A673 (cell line): ENCODE data around the gene SGTA. TPM values are rescaled to one million over a fixed set of nuclear protein-coding genes. Genes with fewer than 3 reads are reported as not detected.

Source experiments
- BruUV-seq: library from RNA; stranded (reverse); fragments of 400-500 nt; replicated peaks from 2 replicates; lab custom pipeline; 2021; lab: Mats Ljungman, UMichigan
- CTCF ChIA-PET: fragments of 300-600 bp; sonication (Branson Sonifier 250); formaldehyde crosslinking; loops from one replicate; lab custom pipeline; 2022; ENCODE audit warnings: antibody characterized with exemption; lab: Charles Lee
- POLR2A ChIA-PET: fragments of 300-600 bp; sonication (Branson Sonifier 250); formaldehyde crosslinking; loops from one replicate; lab custom pipeline; 2022; ENCODE audit warnings: antibody characterized with exemption; ENCODE audit not compliant: low non-redundant PET; lab: Charles Lee
- DNase-seq: peaks from one replicate; pipeline ENCODE4 v3.0.0-alpha.2; 2015; ENCODE audit warnings: low spot score
- H3K27ac ChIP-seq: fragments of 200-600 bp; sonication (generic); 2 replicates; pipeline ENCODE4 v1.5.1; 2016; ENCODE audit warnings: mixed run types, low read depth, mild to moderate bottlenecking, mixed read lengths, antibody characterized with exemption, low read length; ENCODE audit not compliant: poor library complexity, severe bottlenecking
- H3K27me3 ChIP-seq: fragments of 200-600 bp; sonication (generic); replicated peaks from 2 replicates; pipeline ENCODE4 v1.6.1; 2017; ENCODE audit warnings: mixed run types, low read depth, mild to moderate bottlenecking, mixed read lengths, antibody characterized with exemption, low read length; ENCODE audit not compliant: insufficient read depth, poor library complexity
- H3K36me3 ChIP-seq: fragments of 200-600 bp; sonication (generic); 2 replicates; pipeline ENCODE4 v1.6.1; 2016; ENCODE audit warnings: mixed run types, mild to moderate bottlenecking, mixed read lengths, antibody characterized with exemption, low read length; ENCODE audit not compliant: insufficient read depth, poor library complexity, severe bottlenecking
- H3K4me1 ChIP-seq: fragments of 200-600 bp; sonication (generic); 2 replicates; pipeline ENCODE4 v1.6.1; 2017; ENCODE audit warnings: mixed run types, mild to moderate bottlenecking, mixed read lengths, antibody characterized with exemption, low read length; ENCODE audit not compliant: insufficient read depth, poor library complexity, severe bottlenecking
- H3K4me3 ChIP-seq: fragments of 200-600 bp; sonication (generic); 2 replicates; pipeline ENCODE4 v1.5.1; 2016; ENCODE audit warnings: low read depth, mixed run types, mild to moderate bottlenecking, mixed read lengths, low read length; ENCODE audit not compliant: poor library complexity, severe bottlenecking
- H3K9me3 ChIP-seq: fragments of 200-600 bp; sonication (generic); 2 replicates; pipeline ENCODE4 v1.6.1; 2016; ENCODE audit warnings: mixed run types, low read depth, mild to moderate bottlenecking, mixed read lengths, antibody characterized with exemption, low read length; ENCODE audit not compliant: poor library complexity, severe bottlenecking
- CTCF ChIP-seq: fragments of 300-800, 200-600 bp; sonication (generic); conservative IDR thresholded peaks from 2 replicates; pipeline ENCODE4 v1.5.1; 2017; ENCODE audit warnings: low read depth, mild to moderate bottlenecking, antibody characterized with exemption, low read length, moderate library complexity, mixed read lengths
- EZH2 ChIP-seq: fragments of 200-600 bp; sonication (generic); IDR thresholded peaks from 2 replicates; pipeline ENCODE4 v1.6.1; 2017; ENCODE audit warnings: borderline replicate concordance, low read depth, mild to moderate bottlenecking, mixed read lengths, antibody characterized with exemption, low read length; ENCODE audit not compliant: poor library complexity, severe bottlenecking
- intact Hi-C: fragments of 100-400 bp; cut with micrococcal nuclease; formaldehyde crosslinking; loops from one replicate; pipeline ENCODE4 v1.10.0; 2022; ENCODE audit not compliant: unreplicated experiment
- total RNA-seq: library from RNA; stranded (reverse); gene quantifications from 2 replicates; pipeline ENCODE4 v1.2.3, GENCODE V29; 2021

Gene SGTA
- total RNA-seq, 1 experiment from 2014 or later: 106 TPM

GRCh38 chr19:2750808-2751437 lies 32.1 kb downstream of the SGTA start:
- BruUV-seq: no TSS peak
- CTCF ChIA-PET: interaction anchor here (2.3 kb wide), 1 partner anchor 103 kb away, joined by 12 read pairs; no protein-coding TSS in a partner anchor

GRCh38 chr19:2747349-2747748 lies 35.7 kb downstream of the SGTA start:
- Histone ChIP-seq H3K9me3 (no peaks in the 10 kb centered on the region), H3K4me1 (no peaks in the 10 kb centered on the region), H3K27ac (no peak overlapping the region), H3K27me3 (peaks cover 7% of the 10 kb centered on the region), H3K4me3 (no peak overlapping the region), H3K36me3 (no peaks in the 10 kb centered on the region)
- BruUV-seq: no TSS peak
- ChIA-PET CTCF (no interaction called here), POLR2A (no interaction called here)
- intact Hi-C loops: no loop called here
- no peak for TF ChIP-seq EZH2
- TF ChIP-seq CTCF: no peak
- DNase-seq: no peak

More at GRCh38 chr19:2750808-2751437, 32.1 kb downstream of the SGTA start:
- Histone ChIP-seq H3K27ac (no peak overlapping the region), H3K9me3 (no peaks in the 10 kb centered on the region), H3K27me3 (peaks cover under 1% of the 10 kb centered on the region), H3K4me3 (no peak overlapping the region), H3K36me3 (peaks cover 13% of the 10 kb centered on the region), H3K4me1 (no peaks in the 10 kb centered on the region)
- POLR2A ChIA-PET: no interaction called here
- no peak for TF ChIP-seq EZH2
- no peak for TF ChIP-seq CTCF
- DNase-seq: no peak
- intact Hi-C loops: no loop called here

GRCh38 chr19:2744113-2744512 lies 39.0 kb downstream of the SGTA start:
- ChIA-PET CTCF (no interaction called here), POLR2A (no interaction called here)
- no peaks in the 10 kb centered on the region for H3K36me3 ChIP-seq
- H3K27ac ChIP-seq: no peak overlapping the region
- peaks cover 7% of the 10 kb centered on the region for H3K27me3 ChIP-seq
- no peak for TF ChIP-seq CTCF
- TF ChIP-seq EZH2: no peak
- no TSS peak for BruUV-seq
- H3K4me1 ChIP-seq: no peaks in the 10 kb centered on the region
- intact Hi-C loops: no loop called here
- H3K9me3 ChIP-seq: no peaks in the 10 kb centered on the region
- no peak overlapping the region for H3K4me3 ChIP-seq
- DNase-seq: no peak
